Hepatocyte (in vitro differentiated cells): Measurements from ENCODE around the gene IGF2BP1.

Experiments
- CTCF ChIP-seq: fragments of 200-600 bp; sonication (generic); IDR thresholded peaks from 2 replicates; pipeline ENCODE4 v1.5.1; 2016; ENCODE audit warnings: antibody characterized with exemption, mild to moderate bottlenecking; ENCODE audit not compliant: poor library complexity
- EZH2phosphoT487 ChIP-seq: fragments of 200-600 bp; sonication (generic); IDR thresholded peaks from one replicate; pipeline ENCODE4 v1.6.1; 2018; ENCODE audit warnings: antibody characterized with exemption, mild to moderate bottlenecking, low read depth, moderate library complexity; ENCODE audit not compliant: unreplicated experiment, severe bottlenecking

- TF ChIP-seq EZH2phosphoT487: no peak
- no peak for TF ChIP-seq CTCF
Observed at GRCh38 chr17:48990882-48991357, 6.3 kb upstream of the IGF2BP1 start.
